Left renal cortex interstitium (tissue), 4 donors: Measurements from ENCODE around the gene ANO2. TPM values are rescaled to one million over a fixed set of nuclear protein-coding genes. Genes with fewer than 3 reads are reported as not detected.

Experiments
- polyA plus RNA-seq, 4 donors: library from polyadenylated mRNA; unstranded; fragments of 120-200 nt; gene quantifications; one replicate each; pipeline ENCODE4 v1.2.1, GENCODE V29; 2013; ENCODE audit not compliant: insufficient read length in 4 of 4

The ANO2 gene
- polyA plus RNA-seq, 4 donors: 3.5 to 5.5 (median 4.1) TPM

Other genes starting within 250 kb of the ANO2 start
- gene VWF, start 179.4 kb upstream of the ANO2 start, polyA plus RNA-seq: 10 to 100 TPM in 3 of 4 donors, 1 to 10 TPM in 1; 8.1 to 11.9 (median 11.0) TPM